ENCODE results near the gene TSPAN15.

GRCh38 chr10:69481305-69481704 lies 30.0 kb downstream of the TSPAN15 start:
- TF ChIP-seq POLR2A (IDR thresholded peaks at IDR 0.05) (no peak), CTCF (IDR thresholded peaks at IDR 0.05) (no peak)

All from testis (tissue), 2 donors.